K562 (cell line): ENCODE data around the gene AP1M1. TPM values are rescaled to one million over a fixed set of nuclear protein-coding genes. Genes with fewer than 3 reads are reported as not detected.

Experiments
- ATAC-seq: fragments of 200-7000 bp; cut with Tn5 transposase; 3 replicates; pipeline ENCODE4 v1.9.1; 2020; ENCODE audit warnings: moderate library complexity
- BruUV-seq: library from RNA; stranded (reverse); fragments of 400-500 nt; replicated peaks from 2 replicates; lab custom pipeline; 2021; lab: Mats Ljungman, UMichigan
- CTCF ChIA-PET: fragments of 300-600 bp; formaldehyde crosslinking; extraction: SDS; loops from one replicate; lab custom pipeline; 2021; ENCODE audit warnings: low intra/inter-chr PET ratio; lab: Yijun Ruan, JAX
- POLR2A ChIA-PET: fragments of 300-600, 350-650 bp; sonication (Branson Sonifier 250); formaldehyde crosslinking; extraction: SDS; loops from one replicate; lab custom pipeline; 2021; ENCODE audit warnings: antibody characterized with exemption, inconsistent platforms; lab: Yijun Ruan, JAX
- DNase-seq, 4 experiments: peaks; one replicate each; pipeline versions ENCODE4 v3.0.0 to v3.0.0-alpha.2; 2011 to 2018; ENCODE audit warnings: low spot score in 3 of 4, mixed read lengths in 3 of 4; ENCODE audit errors: extremely low read depth in 1 of 4
- FAIRE-seq: peaks from 2 replicates; lab custom pipeline; 2011; peaks lifted over from hg19 to GRCh38; lab: Jason Lieb, UNC
- H2AFZ ChIP-seq: 2 replicates; pipeline ENCODE4 v1.6.0; 2011; ENCODE audit warnings: low read depth, low read length, control low read depth, inconsistent platforms
- H3K27ac ChIP-seq: fragments of 200-600 bp; 3 replicates; pipeline ENCODE4 v1.8.0; 2011; ENCODE audit warnings: low read depth, mild to moderate bottlenecking, control low read depth, inconsistent platforms, low read length, moderate library complexity, mixed read lengths; ENCODE audit errors: extremely low read depth
- H3K27me3 ChIP-seq, 2 experiments: fragments of 300-600 bp in 1 of 2; 2 replicates in 1 of 2; 3 replicates in 1 of 2; pipeline versions ENCODE4 v1.6.0 to v1.8.0; 2011; ENCODE audit warnings: inconsistent platforms in 2 of 2, low read length in 2 of 2, mild to moderate bottlenecking in 1 of 2, mixed read lengths in 1 of 2, moderate library complexity in 1 of 2; ENCODE audit not compliant: control insufficient read depth in 2 of 2, insufficient read depth in 2 of 2
- H3K36me3 ChIP-seq: fragments of 300-600 bp; 3 replicates; pipeline ENCODE4 v1.8.0; 2011; ENCODE audit warnings: mild to moderate bottlenecking, low read length, inconsistent platforms; ENCODE audit not compliant: control insufficient read depth, insufficient read depth
- H3K4me1 ChIP-seq, 2 experiments: fragments of 200-600 bp in 1 of 2; replicated peaks in 1 of 2; 2 replicates in 1 of 2; 3 replicates in 1 of 2; pipeline versions ENCODE4 v1.5.1 to v1.8.0; 2011; ENCODE audit warnings: inconsistent platforms in 2 of 2, low read length in 2 of 2, mild to moderate bottlenecking in 1 of 2, mixed read lengths in 1 of 2, moderate library complexity in 1 of 2; ENCODE audit not compliant: control insufficient read depth in 2 of 2, insufficient read depth in 2 of 2
- H3K4me2 ChIP-seq: 2 replicates; pipeline ENCODE4 v1.6.1; 2011; ENCODE audit warnings: low read length, control low read depth, inconsistent platforms, mixed read lengths; ENCODE audit not compliant: insufficient read depth
- H3K4me3 ChIP-seq: fragments of 200-600 bp; sonication (generic), shearing (Covaris generic); 2 replicates; pipeline ENCODE4 v1.5.1; 2016; ENCODE audit warnings: control low read depth, inconsistent platforms
- H3K79me2 ChIP-seq: fragments of 200-600 bp; 3 replicates; pipeline ENCODE4 v1.8.0; 2011; ENCODE audit warnings: low read length, inconsistent platforms; ENCODE audit not compliant: control insufficient read depth, insufficient read depth
- H3K9ac ChIP-seq, 2 experiments: 2 replicates each; pipeline versions ENCODE4 v1.6.0 to v1.6.1; 2011; ENCODE audit warnings: low read depth in 2 of 2, low read length in 2 of 2, control low read depth in 1 of 2, inconsistent platforms in 1 of 2, mild to moderate bottlenecking in 1 of 2, mixed read lengths in 1 of 2; ENCODE audit not compliant: insufficient read depth in 1 of 2
- H3K9me1 ChIP-seq: one replicate; pipeline ENCODE4 v1.6.0; 2011; ENCODE audit warnings: inconsistent platforms, mild to moderate bottlenecking, low read length, moderate library complexity; ENCODE audit not compliant: control insufficient read depth, insufficient read depth
- H3K9me3 ChIP-seq: replicated peaks from 2 replicates; pipeline ENCODE4 v1.5.1; 2011; ENCODE audit warnings: low read depth, low read length, inconsistent platforms; ENCODE audit not compliant: control insufficient read depth, insufficient read depth
- H4K20me1 ChIP-seq: replicated peaks from 2 replicates; pipeline ENCODE4 v1.6.1; 2011; ENCODE audit warnings: low read length, inconsistent platforms, mixed read lengths; ENCODE audit not compliant: control insufficient read depth, insufficient read depth
- CBX2 ChIP-seq: fragments of 200-600 bp; sonication (generic); IDR thresholded peaks from one replicate; pipeline ENCODE4 v1.6.1; 2012; ENCODE audit warnings: mild to moderate bottlenecking, low read length, inconsistent platforms; ENCODE audit not compliant: insufficient read depth, poor library complexity, severe bottlenecking
- whole genome bisulfite sequencing: fragments of 100-300 bp; shearing (Covaris generic); methylation state at CpG from one replicate; pipeline ENCODE4 v1.1.6; 2016; ENCODE audit warnings: low coverage, mixed read lengths; ENCODE audit not compliant: insufficient coverage; ENCODE audit errors: missing lambda C conversion rate; 5-methylcytosine and 5-hydroxymethylcytosine counted together
- in situ Hi-C: fragments of 300-500 bp; cut with MboI; formaldehyde crosslinking; loops from 4 replicates; pipeline ENCODE4 v1.15.0; 2018; ENCODE audit warnings: inconsistent platforms, mixed read lengths
- intact Hi-C: fragments of 100-400 bp; cut with micrococcal nuclease; formaldehyde crosslinking; loops from 2 replicates; pipeline ENCODE4 v1.14.2; 2022
- polyA plus RNA-seq, 8 experiments: library from polyadenylated mRNA; depleted of rRNA in 4 of 8; stranded (reverse) in 5 of 8; unstranded in 3 of 8; fragments of >200 nt; fragmentation: Nextera tagmentation in 2 of 8; fragmentation: Illumina TruSeq in 1 of 8; extraction: Ambion mirVana in 2 of 8; extraction: Trizol in 1 of 8; gene quantifications; 2 replicates each; pipeline versions ENCODE4 v1.2.1 to v1.2.3, GENCODE V29; 2011 to 2014; ENCODE audit warnings: inconsistent platforms in 1 of 8, missing spikeins in 1 of 8
- total RNA-seq, 7 experiments: library from RNA; depleted of rRNA in 6 of 7; stranded (reverse); fragments of >200 nt in 6 of 7; fragmentation: Illumina TruSeq in 2 of 7; extraction: Trizol in 2 of 7; gene quantifications; 2 replicates each; pipeline versions ENCODE4 v1.2.1 to v1.2.3, GENCODE V29; 2011 to 2021; ENCODE audit warnings: low replicate concordance in 1 of 7
- TF ChIP-seq, protein P1 (sequence below): fragments of 450-650 bp; formaldehyde crosslinking; IDR thresholded peaks from 2 replicates; pipeline ENCODE4 v1.4.0; 2022; ENCODE audit warnings: missing genetic modification characterization
- TF ChIP-seq, protein P2 (sequence below): sonication (generic); IDR thresholded peaks from 2 replicates; pipeline ENCODE4 v1.6.1; 2016

Gene AP1M1
- total and polyA plus RNA-seq, 9 of the 15 experiments (the other 6 are each of a cell fraction or from before 2014, with no cell fraction given), result 0.87 to 56.2 (median 29.1) TPM

DNA sequence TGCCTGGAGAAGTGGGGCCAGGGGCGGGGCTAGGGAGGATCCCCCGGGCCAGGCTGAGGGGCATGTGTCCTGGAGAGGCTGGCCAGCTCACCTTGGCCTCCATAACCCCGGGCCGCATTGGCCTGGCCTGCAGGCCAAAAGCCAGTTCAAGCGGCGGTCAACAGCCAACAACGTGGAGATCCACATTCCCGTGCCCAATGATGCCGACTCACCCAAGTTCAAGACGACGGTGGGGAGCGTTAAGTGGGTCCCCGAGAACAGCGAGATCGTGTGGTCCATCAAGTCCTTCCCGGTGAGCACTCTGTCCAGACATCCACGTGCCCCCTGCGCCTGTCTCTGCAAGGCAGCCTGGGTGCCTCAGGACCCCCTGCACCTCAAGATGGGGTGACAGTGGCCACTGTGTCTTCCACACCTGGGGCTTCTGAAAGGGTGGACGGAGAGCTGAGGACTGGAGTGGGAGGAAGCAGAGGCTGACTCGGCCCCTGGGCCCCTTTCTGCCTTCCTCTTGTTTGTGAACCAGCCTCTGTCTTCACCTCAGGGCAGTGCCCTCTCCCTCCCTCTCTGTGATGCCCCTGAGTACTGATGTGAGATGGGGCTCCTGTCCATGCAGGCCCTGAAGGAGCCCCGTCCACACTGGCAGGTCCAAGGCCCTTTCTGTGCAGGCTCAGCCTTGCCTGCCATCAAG is 31.1 kb downstream of the AP1M1 start:
- Histone ChIP-seq H3K36me3 (peaks cover 35% of the 10 kb centered on the region; the same call in 2 of the 3 replicates), H3K4me1 (peaks cover 0 to 11% of the 10 kb centered on the region in 2 experiments; a peak in 2 of 5 replicates), H3K27me3 (no peaks in the 10 kb centered on the region), H3K9ac (no peak overlapping the region; a peak in 1 of 4 replicates), H2AFZ (no peak overlapping the region), H4K20me1 (no peaks in the 10 kb centered on the region), H3K4me3 (no peak overlapping the region), H3K4me2 (no peak overlapping the region), H3K79me2 (no peaks in the 10 kb centered on the region), H3K9me1 (peaks cover 4% of the 10 kb centered on the region), H3K9me3 (no peaks in the 10 kb centered on the region), H3K27ac (no peak overlapping the region)
- BruUV-seq, result no TSS peak
- 83% methylated on average over 18 of the region's 21 CpGs for WGBS
- ChIA-PET CTCF (interaction anchor here (0.6 kb wide), 1 partner anchor 148 kb away, joined by 3 read pairs; no protein-coding TSS in a partner anchor), POLR2A (interaction anchor here (0.6 kb wide), 1 partner anchor 13 kb away, joined by 3 read pairs; no protein-coding TSS in a partner anchor)
- DNase-seq (no peak), ATAC-seq (no peak), FAIRE-seq (no peak)
- in situ Hi-C loops, result no loop called here
- intact Hi-C loops, result no loop called here
- TF ChIP-seq, protein P1, sequence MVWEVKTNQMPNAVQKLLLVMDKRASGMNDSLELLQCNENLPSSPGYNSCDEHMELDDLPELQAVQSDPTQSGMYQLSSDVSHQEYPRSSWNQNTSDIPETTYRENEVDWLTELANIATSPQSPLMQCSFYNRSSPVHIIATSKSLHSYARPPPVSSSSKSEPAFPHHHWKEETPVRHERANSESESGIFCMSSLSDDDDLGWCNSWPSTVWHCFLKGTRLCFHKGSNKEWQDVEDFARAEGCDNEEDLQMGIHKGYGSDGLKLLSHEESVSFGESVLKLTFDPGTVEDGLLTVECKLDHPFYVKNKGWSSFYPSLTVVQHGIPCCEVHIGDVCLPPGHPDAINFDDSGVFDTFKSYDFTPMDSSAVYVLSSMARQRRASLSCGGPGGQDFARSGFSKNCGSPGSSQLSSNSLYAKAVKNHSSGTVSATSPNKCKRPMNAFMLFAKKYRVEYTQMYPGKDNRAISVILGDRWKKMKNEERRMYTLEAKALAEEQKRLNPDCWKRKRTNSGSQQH (CRISPR knock-in tag), result no peak
- TF ChIP-seq, protein P2, sequence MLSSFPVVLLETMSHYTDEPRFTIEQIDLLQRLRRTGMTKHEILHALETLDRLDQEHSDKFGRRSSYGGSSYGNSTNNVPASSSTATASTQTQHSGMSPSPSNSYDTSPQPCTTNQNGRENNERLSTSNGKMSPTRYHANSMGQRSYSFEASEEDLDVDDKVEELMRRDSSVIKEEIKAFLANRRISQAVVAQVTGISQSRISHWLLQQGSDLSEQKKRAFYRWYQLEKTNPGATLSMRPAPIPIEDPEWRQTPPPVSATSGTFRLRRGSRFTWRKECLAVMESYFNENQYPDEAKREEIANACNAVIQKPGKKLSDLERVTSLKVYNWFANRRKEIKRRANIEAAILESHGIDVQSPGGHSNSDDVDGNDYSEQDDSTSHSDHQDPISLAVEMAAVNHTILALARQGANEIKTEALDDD, result no peak
- TF ChIP-seq CBX2, result no peak
